Measurements from ENCODE around the gene MAML3.

MAML3 gene

DNA sequence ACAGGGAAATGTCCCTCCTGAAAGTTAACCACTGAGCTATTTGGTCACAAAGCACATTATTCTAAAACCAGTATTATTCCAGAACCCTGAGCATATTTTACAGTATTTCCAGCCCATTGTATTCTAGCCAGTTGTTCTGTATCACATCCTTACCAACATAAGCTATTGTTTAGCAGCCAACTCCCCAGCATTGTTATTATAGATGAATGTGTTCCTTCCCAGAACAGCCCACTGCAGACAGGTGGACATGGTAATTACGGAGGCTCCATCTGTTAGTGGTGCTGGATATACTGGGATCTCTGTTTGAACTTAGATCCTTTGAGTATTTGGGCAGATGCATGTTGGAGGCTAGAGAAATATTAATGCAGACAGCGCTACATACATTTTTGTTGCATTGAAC, 362.3 kb downstream of the MAML3 start:
- H3K27me3 ChIP-seq (ENCODE audit: low read depth): no peaks in the 10 kb centered on the region
- no peaks in the 10 kb centered on the region for H3K4me1 ChIP-seq
- H3K4me3 ChIP-seq: no peak overlapping the region
- H3K36me3 ChIP-seq (replicated peaks): no peaks in the 10 kb centered on the region
- in situ Hi-C loops (cut with MboI; ENCODE audit: low sequenced_read_pairs): no loop called here
- no peaks in the 10 kb centered on the region for H3K9me3 ChIP-seq
- DNase-seq (ENCODE audit: low spot score in 2 of 2): no peak

DNA sequence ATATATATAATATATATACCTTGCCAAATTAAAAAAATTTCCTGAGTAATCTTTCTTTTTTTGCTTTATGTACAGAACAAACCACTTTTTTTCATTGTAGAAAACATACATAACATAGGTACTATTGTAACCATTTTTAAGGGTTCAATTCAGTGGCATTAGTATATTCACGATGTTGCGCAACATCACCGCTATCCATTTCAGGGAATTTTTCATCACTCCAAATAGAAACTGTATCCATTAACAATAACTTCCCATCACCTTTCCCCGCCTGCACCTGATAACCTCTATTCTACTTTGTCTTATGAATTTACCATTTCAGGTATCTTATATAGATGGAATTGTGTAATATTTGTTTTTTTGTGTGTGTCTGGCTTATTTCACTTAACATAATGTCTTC, 363.7 kb downstream of the MAML3 start:
- in situ Hi-C loops (cut with MboI; ENCODE audit: low sequenced_read_pairs): no loop called here
- DNase-seq (ENCODE audit: low spot score in 2 of 2): no peak
- no peaks in the 10 kb centered on the region for H3K9me3 ChIP-seq
- no peaks in the 10 kb centered on the region for H3K36me3 ChIP-seq (replicated peaks)
- H3K27me3 ChIP-seq (ENCODE audit: low read depth): no peaks in the 10 kb centered on the region
- no peak overlapping the region for H3K4me3 ChIP-seq
- H3K4me1 ChIP-seq: no peaks in the 10 kb centered on the region

DNA sequence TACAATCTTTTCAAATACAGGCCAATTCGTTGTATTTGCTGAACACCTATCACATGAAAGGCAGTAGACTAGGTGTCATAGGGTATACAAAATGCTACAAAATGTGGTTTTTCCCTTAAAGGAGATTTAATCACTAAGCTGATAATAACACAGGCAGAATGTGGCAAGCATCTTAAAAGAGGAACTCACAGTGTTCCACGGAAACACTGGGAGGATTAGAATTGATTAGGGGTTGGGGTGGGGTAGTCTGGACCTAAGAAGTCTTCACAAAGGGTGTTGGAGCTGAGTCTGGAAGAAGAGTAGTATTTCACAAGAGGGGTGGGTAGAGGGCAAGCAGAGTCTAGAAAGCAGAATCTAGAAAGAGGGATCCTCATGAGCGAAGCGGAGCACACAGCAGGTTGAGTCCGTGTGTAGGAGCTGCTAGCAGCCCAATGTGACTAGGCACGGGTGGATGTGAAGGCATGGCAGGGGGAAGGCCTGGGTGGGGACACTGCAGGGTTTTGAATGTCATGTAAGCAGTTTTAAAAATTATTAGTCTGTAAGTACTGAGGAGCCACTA, 364.8 kb downstream of the MAML3 start:
- no peak for DNase-seq (ENCODE audit: low spot score in 2 of 2)
- in situ Hi-C loops (cut with MboI; ENCODE audit: low sequenced_read_pairs): no loop called here
- H3K9me3 ChIP-seq: no peaks in the 10 kb centered on the region
- no peaks in the 10 kb centered on the region for H3K36me3 ChIP-seq (replicated peaks)
- no peak overlapping the region for H3K4me3 ChIP-seq
- H3K4me1 ChIP-seq: no peaks in the 10 kb centered on the region
- H3K27me3 ChIP-seq (ENCODE audit: low read depth): no peaks in the 10 kb centered on the region

DNA sequence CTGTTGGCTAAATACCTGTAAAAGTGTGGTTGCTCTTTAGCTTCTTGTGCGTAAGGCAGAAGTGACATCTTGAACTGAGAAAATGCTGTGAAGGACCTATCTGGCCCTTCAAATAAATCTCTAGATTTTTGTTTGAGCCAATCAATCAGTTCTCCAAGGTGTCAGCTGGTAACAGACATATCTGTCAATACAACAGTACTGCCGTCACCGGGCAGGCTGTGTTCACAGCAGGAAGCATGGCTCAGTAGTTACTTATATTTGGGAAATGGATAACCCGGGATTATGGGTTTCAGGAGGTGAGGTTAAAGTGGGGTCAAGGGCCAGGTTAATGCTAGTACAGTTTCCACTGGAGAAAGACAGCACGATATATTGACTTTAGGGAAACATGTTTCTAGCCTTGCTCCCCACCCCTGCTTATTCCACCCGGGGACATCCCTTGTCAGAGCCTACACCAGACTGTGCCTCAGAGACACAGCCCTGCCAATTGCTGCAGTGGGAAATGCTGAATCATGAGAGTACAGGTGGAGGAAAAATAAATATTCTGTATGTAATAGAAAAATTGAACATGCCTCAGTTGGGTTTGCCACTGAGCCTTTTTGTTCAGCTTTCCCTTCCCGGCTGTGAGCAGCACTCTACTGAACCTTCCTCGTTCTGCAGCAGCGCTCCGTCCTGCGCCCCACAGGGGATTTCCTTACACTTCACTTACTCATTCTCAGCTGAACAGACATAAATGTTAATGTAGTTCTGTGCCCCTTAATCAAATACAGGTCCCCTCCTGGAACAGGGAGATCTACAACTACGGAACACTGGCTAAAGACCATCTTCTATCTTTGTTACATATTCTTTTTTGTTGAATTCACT, 367.3 kb downstream of the MAML3 start:
- DNase-seq (ENCODE audit: low spot score in 2 of 2): no peak
- no peak overlapping the region for H3K4me3 ChIP-seq

GRCh38 chr4:139785356-139785755, 368.6 kb downstream of the MAML3 start:
- no peak overlapping the region for H3K4me3 ChIP-seq
- 0 out of 2 replicates have a peak, but pooled peaks cover 2% of the 10 kb centered on the region for H3K4me1 ChIP-seq
- DNase-seq (ENCODE audit: low spot score in 2 of 2): no peak
- H3K27me3 ChIP-seq (ENCODE audit: low read depth): no peaks in the 10 kb centered on the region
- in situ Hi-C loops (cut with MboI; ENCODE audit: low sequenced_read_pairs): no loop called here
- H3K9me3 ChIP-seq: no peaks in the 10 kb centered on the region
- no peaks in the 10 kb centered on the region for H3K36me3 ChIP-seq (replicated peaks)

More for the DNA sequence above, 367.3 kb downstream of the MAML3 start:
- Histone ChIP-seq H3K9me3 (no peaks in the 10 kb centered on the region), H3K27me3 (ENCODE audit: low read depth) (no peaks in the 10 kb centered on the region), H3K36me3 (replicated peaks) (no peaks in the 10 kb centered on the region), H3K4me1 (0 out of 2 replicates have a peak, but pooled peaks cover 2% of the 10 kb centered on the region)
- in situ Hi-C loops (cut with MboI; ENCODE audit: low sequenced_read_pairs): no loop called here

DNA sequence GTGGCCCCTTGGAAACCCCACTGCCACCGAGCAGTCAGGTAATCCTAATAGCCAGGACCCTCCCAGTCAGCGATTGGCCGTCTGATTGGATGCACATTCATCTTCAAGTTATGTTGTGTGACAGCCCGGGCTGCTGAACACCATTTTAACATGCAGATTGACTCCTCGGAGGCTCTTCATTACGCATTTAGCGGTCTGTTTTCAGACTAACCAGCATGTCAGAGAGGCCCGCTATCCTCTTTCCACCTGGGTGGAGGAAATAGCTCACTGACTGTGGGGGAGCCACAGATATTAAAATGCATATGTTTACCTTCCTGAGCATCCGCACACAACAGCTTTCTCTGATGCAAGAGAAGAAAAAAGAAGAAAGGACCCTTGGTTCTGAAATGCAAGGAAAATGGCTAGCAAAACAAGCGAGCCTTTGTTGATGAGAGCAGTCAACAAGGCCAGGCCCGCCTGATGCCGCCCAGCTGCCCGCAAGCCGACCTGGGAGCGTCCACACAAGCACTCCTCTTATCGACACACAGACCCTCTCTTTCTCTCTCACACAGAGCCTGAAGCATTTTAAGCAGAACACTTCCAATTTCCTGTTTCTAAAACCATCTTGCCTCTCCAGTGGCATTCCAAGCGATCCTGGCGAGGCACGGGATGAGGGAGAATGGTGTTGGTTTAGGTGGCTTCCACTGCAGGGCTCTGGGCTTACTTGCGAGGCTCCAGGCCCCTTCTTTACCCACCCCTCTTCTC, 370.1 kb downstream of the MAML3 start:
- in situ Hi-C loops (cut with MboI; ENCODE audit: low sequenced_read_pairs): no loop called here
- Histone ChIP-seq H3K9me3 (no peaks in the 10 kb centered on the region), H3K4me3 (no peak overlapping the region), H3K36me3 (replicated peaks) (no peaks in the 10 kb centered on the region), H3K27me3 (ENCODE audit: low read depth) (no peaks in the 10 kb centered on the region), H3K4me1 (0 out of 2 replicates have a peak, but pooled peaks cover 2% of the 10 kb centered on the region)
- no peak for DNase-seq (ENCODE audit: low spot score in 2 of 2)

- in situ Hi-C loops (cut with MboI; ENCODE audit: low sequenced_read_pairs): no loop called here
- DNase-seq (ENCODE audit: low spot score in 2 of 2): peak; percentile 15 to 32
- no peak overlapping the region for H3K4me3 ChIP-seq
- 0 out of 2 replicates have a peak, but pooled peaks cover 2% of the 10 kb centered on the region for H3K4me1 ChIP-seq
- H3K36me3 ChIP-seq (replicated peaks): no peaks in the 10 kb centered on the region
- no peaks in the 10 kb centered on the region for H3K27me3 ChIP-seq (ENCODE audit: low read depth)
- H3K9me3 ChIP-seq: no peaks in the 10 kb centered on the region
These were observed 371.0 kb downstream of the MAML3 start for GRCh38 chr4:139782926-139783522.

- in situ Hi-C loops (cut with MboI; ENCODE audit: low sequenced_read_pairs): no loop called here
- Histone ChIP-seq H3K4me3 (no peak overlapping the region), H3K9me3 (no peaks in the 10 kb centered on the region), H3K27me3 (ENCODE audit: low read depth) (no peaks in the 10 kb centered on the region), H3K4me1 (0 out of 2 replicates have a peak, but pooled peaks cover 2% of the 10 kb centered on the region), H3K36me3 (replicated peaks) (no peaks in the 10 kb centered on the region)
- DNase-seq (ENCODE audit: low spot score in 2 of 2): no peak
These were observed 372.9 kb downstream of the MAML3 start for GRCh38 chr4:139781066-139781465.

DNA sequence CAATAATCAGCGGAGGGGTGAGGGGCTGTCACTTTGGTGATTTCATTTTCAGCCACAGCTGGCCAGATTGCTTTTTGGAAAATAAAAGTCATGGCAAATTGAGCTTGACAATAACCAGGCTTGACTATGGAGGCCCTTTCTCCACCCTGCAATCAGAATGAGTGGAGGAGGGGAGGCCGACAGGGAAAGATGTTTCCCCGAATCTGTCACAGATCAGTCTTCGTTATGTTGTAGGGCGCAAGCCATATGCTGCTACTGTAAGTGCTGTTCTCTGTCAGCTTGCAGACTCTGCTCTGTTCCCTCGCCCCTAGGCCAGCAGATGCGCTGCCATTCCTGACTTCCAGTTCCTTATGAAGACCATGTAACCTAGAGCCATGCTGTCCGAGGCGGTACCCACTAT, 374.3 kb downstream of the MAML3 start:
- 0 out of 2 replicates have a peak, but pooled peaks cover 2% of the 10 kb centered on the region for H3K4me1 ChIP-seq
- in situ Hi-C loops (cut with MboI; ENCODE audit: low sequenced_read_pairs): no loop called here
- H3K9me3 ChIP-seq: no peaks in the 10 kb centered on the region
- H3K4me3 ChIP-seq: no peak overlapping the region
- no peak for DNase-seq (ENCODE audit: low spot score in 2 of 2)
- no peaks in the 10 kb centered on the region for H3K27me3 ChIP-seq (ENCODE audit: low read depth)
- H3K36me3 ChIP-seq (replicated peaks): no peaks in the 10 kb centered on the region

DNA sequence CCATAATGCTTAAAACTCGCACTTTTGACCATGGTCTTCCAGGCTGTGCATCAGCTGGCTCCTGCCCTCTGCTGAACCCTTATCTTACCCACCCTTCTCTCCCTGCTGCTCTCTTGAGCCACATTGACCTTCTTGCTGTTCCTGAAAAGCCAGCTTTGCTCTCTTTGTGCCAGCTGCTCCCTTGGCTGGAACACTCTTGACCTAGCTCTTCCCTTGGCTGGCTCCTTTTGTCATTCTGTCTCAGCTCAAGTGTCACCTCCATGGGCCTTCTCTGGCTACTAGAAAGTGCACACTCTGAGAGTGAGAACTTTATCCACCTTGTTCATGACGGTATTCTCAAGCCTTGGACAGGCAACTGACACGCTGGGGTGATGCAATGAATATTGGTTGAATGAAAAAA, 376.2 kb downstream of the MAML3 start:
- H3K27me3 ChIP-seq (ENCODE audit: low read depth): no peaks in the 10 kb centered on the region
- H3K4me3 ChIP-seq: no peak overlapping the region
- no peaks in the 10 kb centered on the region for H3K4me1 ChIP-seq
- DNase-seq (ENCODE audit: low spot score in 2 of 2): no peak
- H3K9me3 ChIP-seq: no peaks in the 10 kb centered on the region
- no peaks in the 10 kb centered on the region for H3K36me3 ChIP-seq (replicated peaks)
- in situ Hi-C loops (cut with MboI; ENCODE audit: low sequenced_read_pairs): no loop called here

- in situ Hi-C loops (cut with MboI; ENCODE audit: low sequenced_read_pairs): no loop called here
These were observed 377.7 kb downstream of the MAML3 start for GRCh38 chr4:139776235-139776634.

GRCh38 chr4:139774759-139775487, 379.1 kb downstream of the MAML3 start:
- in situ Hi-C loops (cut with MboI; ENCODE audit: low sequenced_read_pairs): no loop called here

More at GRCh38 chr4:139776235-139776634, 377.7 kb downstream of the MAML3 start:
- Histone ChIP-seq H3K4me3 (no peak overlapping the region), H3K9me3 (no peaks in the 10 kb centered on the region), H3K36me3 (replicated peaks) (no peaks in the 10 kb centered on the region), H3K4me1 (no peaks in the 10 kb centered on the region), H3K27me3 (ENCODE audit: low read depth) (no peaks in the 10 kb centered on the region)
- DNase-seq (ENCODE audit: low spot score in 2 of 2): no peak

More at GRCh38 chr4:139774759-139775487, 379.1 kb downstream of the MAML3 start:
- Histone ChIP-seq H3K4me1 (no peaks in the 10 kb centered on the region), H3K27me3 (ENCODE audit: low read depth) (no peaks in the 10 kb centered on the region), H3K36me3 (replicated peaks) (no peaks in the 10 kb centered on the region), H3K9me3 (no peaks in the 10 kb centered on the region), H3K4me3 (no peak overlapping the region)
- DNase-seq (ENCODE audit: low spot score in 2 of 2): no peak
